ENCODE results near the gene MACROD2.

MACROD2 gene

DNA sequence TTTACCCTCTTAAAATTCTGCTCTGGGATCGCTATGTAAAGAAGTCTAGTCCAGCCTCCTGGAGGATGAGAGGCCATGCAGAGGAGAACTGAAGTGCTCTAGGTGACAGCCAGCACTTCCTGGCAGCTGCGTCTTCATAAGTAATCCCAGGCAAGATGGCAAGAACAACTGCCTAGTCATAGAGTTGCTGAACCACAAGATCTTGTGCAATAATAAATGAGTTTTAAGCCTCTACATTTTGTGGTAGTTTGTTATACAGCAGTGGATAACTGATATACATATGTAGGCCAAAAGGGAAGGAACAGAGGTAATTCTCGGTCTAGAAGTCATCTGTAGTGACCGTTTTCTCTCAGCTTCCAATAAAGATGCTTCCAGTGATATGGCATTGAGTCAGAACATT, 445.9 kb downstream of the MACROD2 start:
- no peak for DNase-seq (ENCODE audit: low spot score)
- TF ChIP-seq, protein P1, sequence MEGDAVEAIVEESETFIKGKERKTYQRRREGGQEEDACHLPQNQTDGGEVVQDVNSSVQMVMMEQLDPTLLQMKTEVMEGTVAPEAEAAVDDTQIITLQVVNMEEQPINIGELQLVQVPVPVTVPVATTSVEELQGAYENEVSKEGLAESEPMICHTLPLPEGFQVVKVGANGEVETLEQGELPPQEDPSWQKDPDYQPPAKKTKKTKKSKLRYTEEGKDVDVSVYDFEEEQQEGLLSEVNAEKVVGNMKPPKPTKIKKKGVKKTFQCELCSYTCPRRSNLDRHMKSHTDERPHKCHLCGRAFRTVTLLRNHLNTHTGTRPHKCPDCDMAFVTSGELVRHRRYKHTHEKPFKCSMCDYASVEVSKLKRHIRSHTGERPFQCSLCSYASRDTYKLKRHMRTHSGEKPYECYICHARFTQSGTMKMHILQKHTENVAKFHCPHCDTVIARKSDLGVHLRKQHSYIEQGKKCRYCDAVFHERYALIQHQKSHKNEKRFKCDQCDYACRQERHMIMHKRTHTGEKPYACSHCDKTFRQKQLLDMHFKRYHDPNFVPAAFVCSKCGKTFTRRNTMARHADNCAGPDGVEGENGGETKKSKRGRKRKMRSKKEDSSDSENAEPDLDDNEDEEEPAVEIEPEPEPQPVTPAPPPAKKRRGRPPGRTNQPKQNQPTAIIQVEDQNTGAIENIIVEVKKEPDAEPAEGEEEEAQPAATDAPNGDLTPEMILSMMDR (IDR thresholded peaks at IDR 0.05; ENCODE audit: extremely low read depth, missing control alignments): no peak

DNA sequence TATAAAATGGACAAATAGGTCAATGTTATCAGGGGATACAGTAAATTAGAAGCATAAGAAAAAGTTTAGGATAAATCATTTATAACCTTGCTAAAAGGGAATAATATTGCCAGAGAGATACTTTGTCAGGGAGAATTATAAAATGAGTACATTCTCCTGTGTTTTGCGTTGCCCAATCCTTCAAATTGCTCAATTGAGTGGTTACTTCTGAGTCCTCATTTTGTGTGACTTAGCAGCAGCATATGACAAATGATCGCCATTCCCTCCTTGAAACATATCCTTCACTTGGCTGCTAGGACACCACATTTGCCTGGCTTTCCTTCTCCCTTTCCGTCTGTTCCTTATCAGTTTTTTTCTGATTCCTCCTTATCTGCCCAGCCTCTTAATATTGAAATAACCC, 448.8 kb downstream of the MACROD2 start:
- TF ChIP-seq, protein P1 (IDR thresholded peaks at IDR 0.05; ENCODE audit: extremely low read depth, missing control alignments): no peak
- DNase-seq (ENCODE audit: low spot score): no peak

DNA sequence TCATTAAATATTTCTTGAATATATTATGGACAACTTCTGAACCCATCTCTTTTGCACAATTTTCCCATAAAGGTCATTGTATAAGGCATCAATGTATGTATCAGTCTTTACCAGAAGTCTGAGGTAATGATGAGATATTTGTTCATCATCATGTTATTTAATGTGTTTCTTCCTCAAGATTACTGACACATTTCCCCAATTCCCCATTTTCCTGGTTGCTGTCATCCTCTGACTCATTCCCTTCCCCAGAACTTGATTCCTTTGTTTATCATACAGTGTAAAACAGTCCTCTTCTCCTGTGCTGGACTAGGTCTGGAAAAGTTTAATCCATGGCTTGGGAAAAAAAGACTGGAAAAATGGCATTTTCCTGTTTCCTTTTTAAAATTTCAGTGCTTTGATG, 450.0 kb downstream of the MACROD2 start:
- no peak for DNase-seq (ENCODE audit: low spot score)
- TF ChIP-seq, protein P1 (IDR thresholded peaks at IDR 0.05; ENCODE audit: extremely low read depth, missing control alignments): no peak

DNA sequence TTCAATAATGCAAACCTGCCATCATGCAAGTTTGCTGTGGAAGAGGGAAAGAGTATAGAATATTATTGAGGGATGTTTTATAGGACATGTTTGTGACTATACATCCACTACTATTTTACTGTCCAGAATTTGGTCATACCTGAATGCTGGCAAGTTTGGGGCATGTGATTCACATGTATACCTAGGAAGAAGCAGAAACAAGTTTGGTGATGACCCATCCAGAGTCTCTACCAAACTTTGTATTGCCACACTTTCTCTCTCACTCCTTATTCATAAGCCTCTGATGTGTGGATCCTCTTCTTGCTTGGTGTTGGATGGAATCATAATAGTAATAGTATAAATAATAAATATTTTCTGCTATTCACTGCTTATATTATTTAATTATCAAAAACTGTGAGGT, 450.6 kb downstream of the MACROD2 start:
- TF ChIP-seq, protein P1 (IDR thresholded peaks at IDR 0.05; ENCODE audit: extremely low read depth, missing control alignments): no peak
- no peak for DNase-seq (ENCODE audit: low spot score)

DNA sequence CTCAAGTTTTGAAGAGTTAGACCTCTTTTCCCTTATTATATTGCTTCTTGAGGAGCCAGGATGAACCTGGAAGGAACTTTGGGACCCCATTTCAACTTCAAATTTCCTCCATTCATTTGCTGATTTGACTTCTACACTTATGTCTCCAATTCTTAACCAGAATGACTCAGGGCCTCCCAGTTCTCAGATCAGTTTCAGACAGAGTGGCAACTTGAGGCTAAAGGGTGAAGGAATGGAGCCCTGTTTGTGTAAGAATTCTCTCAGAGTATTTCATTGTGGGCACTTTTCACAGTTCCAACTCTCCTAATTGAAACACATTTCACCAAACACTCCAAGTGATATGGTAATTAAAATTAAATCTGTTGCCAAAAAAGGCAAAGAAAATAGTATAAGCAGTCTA, 451.1 kb downstream of the MACROD2 start:
- TF ChIP-seq, protein P1 (IDR thresholded peaks at IDR 0.05; ENCODE audit: extremely low read depth, missing control alignments): no peak
- no peak for DNase-seq (ENCODE audit: low spot score)

GRCh38 chr20:14449323-14449722, 454.0 kb downstream of the MACROD2 start:
- DNase-seq (ENCODE audit: low spot score): no peak
- TF ChIP-seq, protein P1 (IDR thresholded peaks at IDR 0.05; ENCODE audit: extremely low read depth, missing control alignments): no peak

DNA sequence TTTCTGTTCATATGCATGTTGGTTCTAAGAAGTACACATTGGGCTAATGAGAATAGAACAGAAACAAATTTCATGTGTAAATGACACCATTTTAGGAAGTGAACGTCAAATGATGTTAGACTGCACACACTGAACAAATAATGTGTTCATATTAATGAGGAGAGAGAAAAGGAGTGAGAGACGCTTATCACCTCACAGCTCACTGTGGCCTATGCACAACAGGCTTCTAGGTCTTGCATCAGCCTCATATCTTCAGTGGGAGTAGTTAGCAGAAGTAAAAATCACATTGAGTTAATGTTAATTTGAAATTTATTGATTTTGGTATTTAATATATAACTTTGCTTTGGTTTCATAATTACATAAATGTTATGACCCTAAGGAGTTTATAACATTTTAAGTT, 454.9 kb downstream of the MACROD2 start:
- TF ChIP-seq, protein P1 (IDR thresholded peaks at IDR 0.05; ENCODE audit: extremely low read depth, missing control alignments): no peak
- DNase-seq (ENCODE audit: low spot score): no peak
